H1 (cell line): ENCODE data around the gene ARSI. TPM values are rescaled to one million over a fixed set of nuclear protein-coding genes. Genes with fewer than 3 reads are reported as not detected.

Experiments
- CTCF ChIA-PET: fragments of 300-600 bp; sonication (Branson Sonifier 250); formaldehyde crosslinking; loops from one replicate; lab custom pipeline; 2021; ENCODE audit not compliant: partially characterized antibody; lab: Charles Lee
- POLR2A ChIA-PET: fragments of 300-600 bp; sonication (Branson Sonifier 250); formaldehyde crosslinking; loops from one replicate; lab custom pipeline; 2021; ENCODE audit warnings: inconsistent platforms; ENCODE audit not compliant: partially characterized antibody; lab: Charles Lee
- DNase-seq, 2 experiments: peaks; one replicate each; pipeline versions ENCODE4 v3.0.0 to v3.0.0-alpha.2; 2010 to 2022; ENCODE audit warnings: low spot score in 2 of 2, low read depth in 1 of 2, mixed read lengths in 1 of 2
- FAIRE-seq: peaks from 2 replicates; lab custom pipeline; 2011; peaks lifted over from hg19 to GRCh38; lab: Jason Lieb, UNC
- H2AFZ ChIP-seq: 2 replicates; pipeline ENCODE4 v1.8.1; 2012; ENCODE audit warnings: low read length, inconsistent platforms
- H2AK5ac ChIP-seq: 2 replicates; pipeline ENCODE4 v1.6.1; 2013; ENCODE audit warnings: low read depth, low read length
- H2BK120ac ChIP-seq: replicated peaks from 2 replicates; pipeline ENCODE3; 2013; ENCODE audit warnings: low read depth, low read length, inconsistent platforms
- H2BK12ac ChIP-seq: 2 replicates; pipeline ENCODE4 v1.6.1; 2013; ENCODE audit warnings: low read depth, low read length
- H2BK15ac ChIP-seq: 2 replicates; pipeline ENCODE4 v1.6.1; 2013; ENCODE audit warnings: low read length
- H2BK20ac ChIP-seq: 2 replicates; pipeline ENCODE4 v1.6.1; 2013; ENCODE audit warnings: low read length
- H2BK5ac ChIP-seq: 2 replicates; pipeline ENCODE4 v1.6.1; 2013; ENCODE audit warnings: low read depth, low read length
- H3K14ac ChIP-seq: 2 replicates; pipeline ENCODE4 v1.6.1; 2013; ENCODE audit warnings: inconsistent platforms; ENCODE audit not compliant: insufficient read length
- H3K18ac ChIP-seq: 2 replicates; pipeline ENCODE4 v1.6.1; 2013; ENCODE audit warnings: low read length; ENCODE audit errors: extremely low read depth
- H3K23ac ChIP-seq: 2 replicates; pipeline ENCODE4 v1.6.1; 2013; ENCODE audit warnings: inconsistent platforms; ENCODE audit not compliant: insufficient read length
- H3K23me2 ChIP-seq: 2 replicates; pipeline ENCODE4 v1.6.1; 2013; ENCODE audit warnings: low read depth, low read length
- H3K27ac ChIP-seq: 2 replicates; pipeline ENCODE4 v1.6.1; 2011; ENCODE audit warnings: low read depth, low read length, inconsistent platforms
- H3K27me3 ChIP-seq, 4 experiments: replicated peaks in 1 of 4; 1 replicate in 1 of 4; 2 replicates in 3 of 4; pipeline versions ENCODE4 v1.6.1 to v1.8.1; 2011 to 2013; ENCODE audit warnings: low read length in 3 of 4, mild to moderate bottlenecking in 3 of 4, inconsistent platforms in 2 of 4, mixed read lengths in 2 of 4, moderate library complexity in 1 of 4; ENCODE audit not compliant: control insufficient read depth in 3 of 4, insufficient read depth in 3 of 4; ENCODE audit errors: extremely low read depth in 1 of 4
- H3K36me3 ChIP-seq, 4 experiments: 2 replicates each; pipeline versions ENCODE4 v1.6.1 to v1.8.1; 2011 to 2013; ENCODE audit warnings: mild to moderate bottlenecking in 4 of 4, low read length in 3 of 4, moderate library complexity in 2 of 4, control low read depth in 1 of 4, inconsistent platforms in 1 of 4; ENCODE audit not compliant: insufficient read depth in 4 of 4, control insufficient read depth in 2 of 4
- H3K4ac ChIP-seq: replicated peaks from 2 replicates; pipeline ENCODE3; 2013; ENCODE audit warnings: low read length, low read depth, mixed read lengths, inconsistent platforms; ENCODE audit not compliant: insufficient read length
- H3K4me1 ChIP-seq, 4 experiments: replicated peaks in 1 of 4; 1 replicate in 1 of 4; 2 replicates in 3 of 4; pipeline versions ENCODE4 v1.6.1 to v1.8.1; 2011 to 2013; ENCODE audit warnings: low read length in 3 of 4, inconsistent platforms in 2 of 4, mixed read lengths in 1 of 4; ENCODE audit not compliant: insufficient read depth in 4 of 4, control insufficient read depth in 3 of 4
- H3K4me2 ChIP-seq, 2 experiments: 2 replicates each; pipeline versions ENCODE4 v1.6.1 to v1.8.1; 2011 to 2013; ENCODE audit warnings: low read depth in 2 of 2, low read length in 2 of 2, control low read depth in 1 of 2, inconsistent platforms in 1 of 2, mild to moderate bottlenecking in 1 of 2; ENCODE audit not compliant: insufficient read depth in 1 of 2
- H3K4me3 ChIP-seq, 4 experiments: fragments of 200-600, 300-600 bp in 1 of 4; sonication (generic), shearing (Covaris generic), sonication (Bioruptor Twin) in 1 of 4; 2 replicates each; pipeline versions ENCODE4 v1.5.1 to v1.8.1; 2011 to 2016; ENCODE audit warnings: low read length in 4 of 4, low read depth in 3 of 4, control low read depth in 2 of 4, inconsistent platforms in 2 of 4, mild to moderate bottlenecking in 2 of 4, mixed read lengths in 1 of 4, moderate library complexity in 1 of 4; ENCODE audit not compliant: insufficient read depth in 2 of 4; ENCODE audit errors: extremely low read depth in 1 of 4
- H3K56ac ChIP-seq: replicated peaks from 2 replicates; pipeline ENCODE3; 2013; ENCODE audit warnings: low read depth, mild to moderate bottlenecking, mixed read lengths, low read length, inconsistent platforms; ENCODE audit not compliant: insufficient read length
- H3K79me1 ChIP-seq: 2 replicates; pipeline ENCODE4 v1.6.1; 2013; ENCODE audit warnings: low read depth, low read length, control low read depth
- H3K79me2 ChIP-seq, 2 experiments: 2 replicates each; pipeline versions ENCODE4 v1.6.1 to v1.8.1; 2012 to 2013; ENCODE audit warnings: low read length in 2 of 2, mild to moderate bottlenecking in 2 of 2, inconsistent platforms in 1 of 2; ENCODE audit not compliant: insufficient read depth in 2 of 2, control insufficient read depth in 1 of 2
- H3K9ac ChIP-seq, 4 experiments: replicated peaks in 1 of 4; 1 replicate in 1 of 4; 2 replicates in 3 of 4; pipeline versions ENCODE4 v1.6.1 to v1.8.1; 2011 to 2013; ENCODE audit warnings: low read depth in 3 of 4, low read length in 3 of 4, control low read depth in 2 of 4, mild to moderate bottlenecking in 2 of 4, moderate library complexity in 2 of 4, inconsistent platforms in 1 of 4; ENCODE audit errors: extremely low read depth in 1 of 4
- H3K9me3 ChIP-seq, 2 experiments: 2 replicates each; pipeline versions ENCODE4 v1.6.1 to v1.8.1; 2012 to 2013; ENCODE audit warnings: mild to moderate bottlenecking in 2 of 2, moderate library complexity in 2 of 2, control low read depth in 1 of 2, inconsistent platforms in 1 of 2, low read depth in 1 of 2, low read length in 1 of 2, mixed read lengths in 1 of 2; ENCODE audit not compliant: insufficient read depth in 2 of 2
- H4K20me1 ChIP-seq, 2 experiments: replicated peaks in 1 of 2; 2 replicates each; pipeline versions ENCODE3 to v1.8.1; 2011 to 2013; ENCODE audit warnings: inconsistent platforms in 2 of 2, low read length in 2 of 2, mild to moderate bottlenecking in 1 of 2; ENCODE audit not compliant: insufficient read depth in 2 of 2, control insufficient read depth in 1 of 2
- H4K5ac ChIP-seq: 2 replicates; pipeline ENCODE4 v1.6.1; 2013; ENCODE audit warnings: low read length, low read depth, mixed read lengths, inconsistent platforms; ENCODE audit not compliant: insufficient read length
- H4K8ac ChIP-seq: 2 replicates; pipeline ENCODE4 v1.8.0; 2013; ENCODE audit warnings: mild to moderate bottlenecking, moderate library complexity, low read length, inconsistent platforms; ENCODE audit not compliant: insufficient read depth; ENCODE audit errors: extremely low read depth
- H4K91ac ChIP-seq: replicated peaks from 2 replicates; pipeline ENCODE3; 2013; ENCODE audit warnings: low read length, mixed read lengths, inconsistent platforms; ENCODE audit not compliant: insufficient read length
- CEBPB ChIP-seq: IDR thresholded peaks from 2 replicates; pipeline ENCODE4 v1.6.1; 2012; ENCODE audit warnings: low read depth, low read length
- CHD1 ChIP-seq: IDR thresholded peaks from 2 replicates; pipeline ENCODE4 v1.6.1; 2012; ENCODE audit warnings: low read depth, low read length, improper control_type of control experiment
- WGBS, 2 experiments: shearing (Covaris generic) in 1 of 2; methylation state at CpG; one replicate each; pipeline versions ENCODE4 v1.1.6 to v1.1.7; 2013 to 2015; ENCODE audit warnings: low lambda C conversion rate in 2 of 2, mixed read lengths in 2 of 2, inconsistent platforms in 1 of 2, low coverage in 1 of 2, missing lambda C conversion rate in 1 of 2; ENCODE audit not compliant: insufficient replicate concordance in 2 of 2, insufficient coverage in 1 of 2, insufficient read length in 1 of 2; ENCODE audit errors: extremely low coverage in 1 of 2, missing lambda C conversion rate in 1 of 2; 5-methylcytosine and 5-hydroxymethylcytosine counted together
- polyA plus RNA-seq, 7 experiments: library from polyadenylated mRNA; depleted of rRNA in 3 of 7; stranded (reverse) in 5 of 7; unstranded in 2 of 7; fragments of >200 nt in 5 of 7; fragments of 200-250 nt in 2 of 7; gene quantifications; 1 replicate in 5 of 7; 2 replicates in 1 of 7; 4 replicates in 1 of 7; pipeline versions ENCODE4 v1.2.1 to v1.2.3, GENCODE V29; 2011 to 2013; ENCODE audit warnings: missing spikeins in 2 of 7, mixed read lengths in 2 of 7
- total RNA-seq: library from RNA; stranded (reverse); fragmentation: NEBNext Ultra II Directional; extraction: Animal tissue kit (Norgen Biotek cat#: 25700); gene quantifications from 2 replicates; pipeline ENCODE4 v1.2.1, GENCODE V29; 2021

The ARSI gene
- total and polyA plus RNA-seq, 2 of the 8 experiments (the other 6 are each of a cell fraction or from before 2014, with no cell fraction given), result 4.5 to 6.7 TPM

DNA sequence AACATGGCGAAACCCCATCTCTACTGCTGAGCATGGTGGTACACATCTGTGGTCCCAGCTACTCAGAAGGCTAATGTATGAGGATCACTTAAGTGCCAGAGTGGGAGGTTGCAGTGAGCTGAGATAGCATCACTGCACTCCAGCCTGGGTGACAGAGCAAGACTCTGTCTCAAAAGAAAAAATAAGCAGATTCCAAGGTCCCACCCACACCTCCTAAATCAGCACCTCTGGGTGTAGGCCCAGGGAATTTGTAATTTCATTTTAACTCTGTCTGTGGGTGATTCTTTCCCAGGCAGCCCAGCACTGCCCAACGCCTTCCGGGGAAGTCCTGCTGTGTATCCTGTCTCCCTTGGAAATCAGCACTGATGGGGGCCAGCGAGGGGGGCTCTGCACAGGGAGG lies 25.7 kb downstream of the ARSI start:
- Histone ChIP-seq H3K14ac (no peak overlapping the region), H3K27ac (no peak overlapping the region), H3K9me3 (no peaks in the 10 kb centered on the region), H4K8ac (no peak overlapping the region), H3K4ac (no peak overlapping the region), H4K91ac (no peak overlapping the region), H2BK120ac (no peak overlapping the region), H3K23ac (no peak overlapping the region), H4K20me1 (no peaks in the 10 kb centered on the region), H3K4me1 (no peaks in the 10 kb centered on the region), H3K79me2 (no peaks in the 10 kb centered on the region)
- CTCF ChIA-PET, result interaction anchor here (0.9 to 1.2 kb wide), 4 partner anchors 43 to 122 kb away, joined by 3 to 4 read pairs (median 3); no protein-coding TSS in a partner anchor
- FAIRE-seq, result no peak
- TF ChIP-seq CHD1 (no peak), CEBPB (no peak)
- TF ChIP-seq, all 59 proteins: peak for 0
- H3K79me1 ChIP-seq, result no peaks in the 10 kb centered on the region
- H3K9ac ChIP-seq, result no peak overlapping the region
- WGBS, 2 experiments, result 94% methylated on average over 4 of the region's 4 CpGs; no CpG with 5 or more reads in 1 of the 2 experiments
- POLR2A ChIA-PET, result no interaction called here
- H3K36me3 ChIP-seq, result no peaks in the 10 kb centered on the region
- peaks cover 0 to 2% (median 0%) of the 10 kb centered on the region in 4 experiments; a peak in 1 of 7 replicates for H3K27me3 ChIP-seq
- no peak overlapping the region for H2BK15ac ChIP-seq
- H3K4me2 ChIP-seq, result no peak overlapping the region
- no peak overlapping the region for H2AK5ac ChIP-seq
- H4K5ac ChIP-seq, result no peak overlapping the region
- H2BK20ac ChIP-seq, result no peak overlapping the region
- no peaks in the 10 kb centered on the region for H3K23me2 ChIP-seq
- no peak overlapping the region for H2BK12ac ChIP-seq
- no peak for DNase-seq
- no peak overlapping the region for H3K56ac ChIP-seq
- no peak overlapping the region for H2BK5ac ChIP-seq
- H3K4me3 ChIP-seq, result no peak overlapping the region
- H3K18ac ChIP-seq, result no peak overlapping the region
- no peak overlapping the region for H2AFZ ChIP-seq
